HS-27A (cell line): Measurements from ENCODE around the gene PPFIA1.
"Not testable (repeated sequence)": the region's sequence is repeated elsewhere in the genome, so short reads cannot be mapped to it uniquely, and the experiment has no call there.

Source experiments
- DNase-seq: peaks from one replicate; pipeline ENCODE4 v3.0.0-alpha.2; 2012; ENCODE audit warnings: low read depth, missing footprints

The PPFIA1 gene

GRCh38 chr11:70251659-70252321, 18.7 kb upstream of the PPFIA1 start:
- no peak for DNase-seq

- no peak for DNase-seq
These were observed 17.6 kb upstream of the PPFIA1 start for GRCh38 chr11:70252844-70253243.

- no peak for DNase-seq
These were observed 14.9 kb upstream of the PPFIA1 start for GRCh38 chr11:70255477-70256116.

GRCh38 chr11:70259077-70259476, 11.4 kb upstream of the PPFIA1 start:
- DNase-seq = not testable (repeated sequence)

- DNase-seq = no peak
These were observed 7.5 kb upstream of the PPFIA1 start for GRCh38 chr11:70262951-70263350.

GRCh38 chr11:70263363-70263762, 7.1 kb upstream of the PPFIA1 start:
- DNase-seq = no peak

GRCh38 chr11:70265341-70265740, 5.1 kb upstream of the PPFIA1 start:
- DNase-seq = no peak

GRCh38 chr11:70267405-70267950, 3.0 kb upstream of the PPFIA1 start:
- DNase-seq = no peak

- no peak for DNase-seq
These were observed 2.0 kb upstream of the PPFIA1 start for GRCh38 chr11:70268526-70268925.

GRCh38 chr11:70270877-70271648, 573 bp downstream of the PPFIA1 start:
- DNase-seq = no peak

GRCh38 chr11:70271649-70271953, 1.1 kb downstream of the PPFIA1 start:
- no peak for DNase-seq

GRCh38 chr11:70272009-70272408, 1.5 kb downstream of the PPFIA1 start:
- no peak for DNase-seq

GRCh38 chr11:70278994-70279393, 8.5 kb downstream of the PPFIA1 start:
- no peak for DNase-seq

- DNase-seq = no peak
These were observed 10.7 kb downstream of the PPFIA1 start for GRCh38 chr11:70281156-70281609.

GRCh38 chr11:70282012-70282411, 11.5 kb downstream of the PPFIA1 start:
- DNase-seq = no peak

- DNase-seq = no peak
These were observed 18.2 kb downstream of the PPFIA1 start for GRCh38 chr11:70288721-70289120.

- no peak for DNase-seq
These were observed 19.1 kb downstream of the PPFIA1 start for GRCh38 chr11:70289582-70289981.

GRCh38 chr11:70290361-70291065, 20.0 kb downstream of the PPFIA1 start:
- no peak for DNase-seq

- no peak for DNase-seq
These were observed 21.7 kb downstream of the PPFIA1 start for GRCh38 chr11:70292166-70292565.

- DNase-seq = no peak
These were observed 22.4 kb downstream of the PPFIA1 start for GRCh38 chr11:70292863-70293262.

GRCh38 chr11:70295166-70295565, 24.7 kb downstream of the PPFIA1 start:
- DNase-seq = not testable (repeated sequence)

- DNase-seq = no peak
These were observed 26.2 kb downstream of the PPFIA1 start for GRCh38 chr11:70296681-70297080.
